NCI-H1694 (cell line): ENCODE results near the gene CAP2.

Experiments used
- DNase-seq: peaks from one replicate; lab custom pipeline; 2025; lab: John Stamatoyannopoulos, UW

The CAP2 gene

GRCh38 chr6:17474289-17474688, 80.9 kb downstream of the CAP2 start:
- no peak for DNase-seq

- peak; percentile 11 for DNase-seq
Measured at GRCh38 chr6:17475606-17476244, 82.3 kb downstream of the CAP2 start.

GRCh38 chr6:17476511-17476910, 83.1 kb downstream of the CAP2 start:
- no peak for DNase-seq

GRCh38 chr6:17477356-17477755, 84.0 kb downstream of the CAP2 start:
- no peak for DNase-seq

GRCh38 chr6:17478223-17478907, 85.0 kb downstream of the CAP2 start:
- DNase-seq, result no peak

- no peak for DNase-seq
Measured at GRCh38 chr6:17478946-17479345, 85.6 kb downstream of the CAP2 start.

- no peak for DNase-seq
Measured at GRCh38 chr6:17480476-17480875, 87.1 kb downstream of the CAP2 start.

GRCh38 chr6:17482711-17483110, 89.3 kb downstream of the CAP2 start:
- DNase-seq, result no peak

GRCh38 chr6:17483391-17484016, 90.1 kb downstream of the CAP2 start:
- DNase-seq, result no peak

- peak; percentile 87 for DNase-seq
Measured at GRCh38 chr6:17484201-17484849, 90.9 kb downstream of the CAP2 start.

GRCh38 chr6:17485181-17485580, 91.8 kb downstream of the CAP2 start:
- DNase-seq, result peak; percentile 86

GRCh38 chr6:17485946-17486345, 92.6 kb downstream of the CAP2 start:
- DNase-seq, result no peak

- no peak for DNase-seq
Measured at GRCh38 chr6:17486680-17487079, 93.3 kb downstream of the CAP2 start.

GRCh38 chr6:17490724-17491123, 97.3 kb downstream of the CAP2 start:
- DNase-seq, result peak; percentile 37

GRCh38 chr6:17491416-17492142, 98.2 kb downstream of the CAP2 start:
- no peak for DNase-seq

- DNase-seq, result no peak
Measured at GRCh38 chr6:17492350-17492749, 99.0 kb downstream of the CAP2 start.

GRCh38 chr6:17493286-17493685, 99.9 kb downstream of the CAP2 start:
- DNase-seq, result no peak

GRCh38 chr6:17494177-17494576, 100.8 kb downstream of the CAP2 start:
- DNase-seq, result no peak

GRCh38 chr6:17494919-17495318, 101.5 kb downstream of the CAP2 start:
- DNase-seq, result no peak

- no peak for DNase-seq
Measured at GRCh38 chr6:17497535-17498095, 104.2 kb downstream of the CAP2 start.

- DNase-seq, result no peak
Measured at GRCh38 chr6:17501442-17501841, 108.0 kb downstream of the CAP2 start.
